KMS-11 (cell line): ENCODE measurements around the gene ULK4.

Experiments used
- H2AFZ ChIP-seq: fragments of 200-600 bp; sonication (generic); 2 replicates; pipeline ENCODE4 v1.6.1; 2016; ENCODE audit warnings: antibody characterized with exemption, mixed run types, low read depth
- H3K27ac ChIP-seq: fragments of 200-600 bp; sonication (generic); 2 replicates; pipeline ENCODE4 v1.6.1; 2016; ENCODE audit warnings: mild to moderate bottlenecking, mixed run types
- H3K27me3 ChIP-seq: fragments of 200-600 bp; sonication (generic); 2 replicates; pipeline ENCODE4 v1.6.1; 2017; ENCODE audit warnings: mild to moderate bottlenecking, low read depth, mixed run types, moderate library complexity; ENCODE audit not compliant: insufficient read depth
- H3K36me3 ChIP-seq: fragments of 200-600 bp; sonication (generic); 2 replicates; pipeline ENCODE4 v1.6.1; 2017; ENCODE audit warnings: mild to moderate bottlenecking, mixed run types; ENCODE audit not compliant: insufficient read depth
- H3K4me1 ChIP-seq: fragments of 200-600 bp; sonication (generic); 2 replicates; pipeline ENCODE4 v1.6.1; 2016; ENCODE audit warnings: mild to moderate bottlenecking, low read depth, mixed run types; ENCODE audit not compliant: poor library complexity, severe bottlenecking
- H3K4me2 ChIP-seq: fragments of 200-600 bp; sonication (generic); 2 replicates; pipeline ENCODE4 v1.7.0; 2016; ENCODE audit warnings: mild to moderate bottlenecking, mixed run types
- H3K4me3 ChIP-seq: fragments of 200-600 bp; sonication (generic); IDR thresholded peaks from 2 replicates; pipeline ENCODE4 v1.6.1; 2017; ENCODE audit warnings: low read depth, low read length, mixed read lengths; ENCODE audit not compliant: insufficient read depth
- H3K79me2 ChIP-seq: fragments of 200-600 bp; sonication (generic); 2 replicates; pipeline ENCODE4 v1.6.1; 2016; ENCODE audit warnings: low read depth, mixed run types; ENCODE audit not compliant: insufficient read depth
- H3K9ac ChIP-seq: fragments of 200-600 bp; sonication (generic); 2 replicates; pipeline ENCODE4 v1.6.1; 2016; ENCODE audit warnings: mild to moderate bottlenecking, mixed run types
- H4K20me1 ChIP-seq: fragments of 200-600 bp; sonication (generic); 2 replicates; pipeline ENCODE4 v1.6.1; 2016; ENCODE audit warnings: mild to moderate bottlenecking, mixed run types; ENCODE audit not compliant: insufficient read depth
- CTCF ChIP-seq: fragments of 200-600 bp; sonication (generic); conservative IDR thresholded peaks from 2 replicates; pipeline ENCODE4 v1.6.1; 2017; ENCODE audit warnings: low read depth, mild to moderate bottlenecking, antibody characterized with exemption, low read length, moderate library complexity, mixed read lengths

Gene ULK4

GRCh38 chr3:41960826-41961750 is 815 bp downstream of the ULK4 start:
- H3K79me2 ChIP-seq: no peaks in the 10 kb centered on the region
- H3K27ac ChIP-seq: peak overlapping the region; percentile 59
- TF ChIP-seq CTCF: no peak
- peak overlapping the region; percentile 96 for H2AFZ ChIP-seq
- H3K36me3 ChIP-seq: no peaks in the 10 kb centered on the region
- H3K4me2 ChIP-seq: peak overlapping the region; percentile 78
- H4K20me1 ChIP-seq: no peaks in the 10 kb centered on the region
- no peaks in the 10 kb centered on the region for H3K27me3 ChIP-seq
- peaks cover 14% of the 10 kb centered on the region for H3K4me1 ChIP-seq
- peak overlapping the region; percentile 63; the same call in 1 of the 2 replicates for H3K9ac ChIP-seq
- H3K4me3 ChIP-seq: peak overlapping the region; percentile 47

GRCh38 chr3:41956574-41956973 is 5.3 kb downstream of the ULK4 start:
- no peaks in the 10 kb centered on the region for H3K27me3 ChIP-seq
- no peaks in the 10 kb centered on the region for H4K20me1 ChIP-seq
- H3K9ac ChIP-seq: no peak overlapping the region
- no peak overlapping the region for H2AFZ ChIP-seq
- TF ChIP-seq CTCF: no peak
- H3K4me3 ChIP-seq: no peak overlapping the region
- H3K27ac ChIP-seq: no peak overlapping the region
- H3K4me1 ChIP-seq: peaks cover 10% of the 10 kb centered on the region
- no peaks in the 10 kb centered on the region for H3K36me3 ChIP-seq
- H3K79me2 ChIP-seq: no peaks in the 10 kb centered on the region
- H3K4me2 ChIP-seq: no peak overlapping the region

DNA sequence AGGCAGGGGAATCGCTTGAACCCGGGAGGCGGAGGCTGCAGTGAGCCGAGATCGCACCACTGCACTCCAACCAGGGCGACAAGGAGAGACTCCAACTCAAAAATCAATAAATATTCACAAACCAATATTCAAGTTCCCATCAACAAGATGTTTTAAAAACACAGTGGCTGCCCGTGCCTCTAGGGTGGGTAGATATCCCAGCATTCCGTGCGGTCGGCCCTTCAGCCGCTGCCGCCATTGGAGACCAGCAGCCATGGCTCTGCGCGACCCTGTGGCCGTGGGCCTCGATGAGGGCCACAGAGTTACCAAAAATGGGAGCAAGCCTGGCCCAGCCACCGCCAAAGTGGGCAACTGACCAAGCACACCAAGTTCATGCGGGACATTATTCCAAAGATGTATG is 6.7 kb downstream of the ULK4 start:
- Histone ChIP-seq H4K20me1 (no peaks in the 10 kb centered on the region), H3K9ac (no peak overlapping the region), H3K36me3 (no peaks in the 10 kb centered on the region), H3K4me3 (no peak overlapping the region), H3K4me1 (peaks cover 5% of the 10 kb centered on the region), H3K27ac (no peak overlapping the region), H3K79me2 (no peaks in the 10 kb centered on the region), H3K27me3 (no peaks in the 10 kb centered on the region), H3K4me2 (no peak overlapping the region), H2AFZ (no peak overlapping the region)
- no peak for TF ChIP-seq CTCF

DNA sequence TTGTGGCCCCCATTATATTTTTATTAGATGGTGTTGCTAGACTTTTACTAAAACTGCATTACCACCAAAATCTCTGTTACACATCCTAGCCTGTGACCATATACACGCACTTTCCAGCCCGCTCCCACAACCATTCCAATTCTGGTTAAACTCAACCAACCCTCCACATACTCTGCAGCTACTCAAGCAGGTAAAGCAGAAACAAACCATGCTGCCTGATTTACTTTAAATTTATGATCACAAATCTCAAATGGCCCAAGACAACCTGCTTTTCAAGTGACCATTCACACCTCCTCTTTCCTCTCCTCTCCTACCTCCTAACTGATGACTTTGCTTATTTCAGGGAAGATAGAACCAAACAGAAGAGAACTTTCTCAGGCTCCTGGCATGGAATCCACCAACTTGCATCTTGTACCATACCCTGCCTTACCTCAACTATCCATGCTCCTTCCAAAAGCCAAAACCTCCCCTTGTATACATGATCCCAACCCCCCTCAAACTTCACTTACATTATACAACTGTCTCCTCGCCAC is 18.5 kb downstream of the ULK4 start:
- H2AFZ ChIP-seq: no peak overlapping the region
- no peaks in the 10 kb centered on the region for H3K36me3 ChIP-seq
- H3K27me3 ChIP-seq: no peaks in the 10 kb centered on the region
- no peak overlapping the region for H3K4me2 ChIP-seq
- no peaks in the 10 kb centered on the region for H4K20me1 ChIP-seq
- no peak overlapping the region for H3K27ac ChIP-seq
- H3K79me2 ChIP-seq: no peaks in the 10 kb centered on the region
- peaks cover 6% of the 10 kb centered on the region for H3K4me1 ChIP-seq
- no peak overlapping the region for H3K9ac ChIP-seq
- no peak overlapping the region for H3K4me3 ChIP-seq
- TF ChIP-seq CTCF: no peak
